Measurements from ENCODE around the gene LEP. TPM values are rescaled to one million over a fixed set of nuclear protein-coding genes. Genes with fewer than 3 reads are reported as not detected.

LEP gene
- total RNA-seq, 1 experiment from 2014 or later: not detected

DNA sequence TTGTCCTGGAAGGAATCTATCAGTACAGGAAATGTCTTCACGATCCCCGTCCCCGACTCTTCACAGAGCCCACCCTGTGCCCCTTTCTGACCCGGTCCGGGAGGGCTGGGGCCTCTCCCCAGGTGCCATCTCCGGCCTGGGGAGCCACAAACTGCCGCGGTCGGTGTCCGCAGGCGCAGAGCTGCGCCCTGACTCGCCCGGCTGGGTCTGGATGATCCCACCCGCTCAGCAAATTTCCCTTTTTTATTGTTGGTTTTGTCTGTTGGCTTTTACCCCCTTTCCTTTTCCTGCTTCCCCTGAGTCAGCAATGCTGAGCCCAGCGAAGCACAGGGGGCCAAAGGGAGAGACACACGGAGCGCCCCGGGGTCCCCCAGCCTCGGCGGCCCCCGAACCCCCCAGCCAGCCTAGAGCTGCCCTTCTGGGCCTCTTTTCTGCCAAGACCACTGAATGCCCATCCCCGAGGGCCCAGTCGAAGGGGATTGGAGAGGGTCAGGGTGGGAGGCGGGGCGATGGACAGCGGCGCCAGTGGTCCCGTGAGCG is 30.9 kb downstream of the LEP start (continued):
- TF ChIP-seq MXD4 (CRISPR knock-in tag; IDR thresholded peaks at IDR 0.05; ENCODE audit: borderline replicate concordance): no peak
- TF ChIP-seq, protein P1, sequence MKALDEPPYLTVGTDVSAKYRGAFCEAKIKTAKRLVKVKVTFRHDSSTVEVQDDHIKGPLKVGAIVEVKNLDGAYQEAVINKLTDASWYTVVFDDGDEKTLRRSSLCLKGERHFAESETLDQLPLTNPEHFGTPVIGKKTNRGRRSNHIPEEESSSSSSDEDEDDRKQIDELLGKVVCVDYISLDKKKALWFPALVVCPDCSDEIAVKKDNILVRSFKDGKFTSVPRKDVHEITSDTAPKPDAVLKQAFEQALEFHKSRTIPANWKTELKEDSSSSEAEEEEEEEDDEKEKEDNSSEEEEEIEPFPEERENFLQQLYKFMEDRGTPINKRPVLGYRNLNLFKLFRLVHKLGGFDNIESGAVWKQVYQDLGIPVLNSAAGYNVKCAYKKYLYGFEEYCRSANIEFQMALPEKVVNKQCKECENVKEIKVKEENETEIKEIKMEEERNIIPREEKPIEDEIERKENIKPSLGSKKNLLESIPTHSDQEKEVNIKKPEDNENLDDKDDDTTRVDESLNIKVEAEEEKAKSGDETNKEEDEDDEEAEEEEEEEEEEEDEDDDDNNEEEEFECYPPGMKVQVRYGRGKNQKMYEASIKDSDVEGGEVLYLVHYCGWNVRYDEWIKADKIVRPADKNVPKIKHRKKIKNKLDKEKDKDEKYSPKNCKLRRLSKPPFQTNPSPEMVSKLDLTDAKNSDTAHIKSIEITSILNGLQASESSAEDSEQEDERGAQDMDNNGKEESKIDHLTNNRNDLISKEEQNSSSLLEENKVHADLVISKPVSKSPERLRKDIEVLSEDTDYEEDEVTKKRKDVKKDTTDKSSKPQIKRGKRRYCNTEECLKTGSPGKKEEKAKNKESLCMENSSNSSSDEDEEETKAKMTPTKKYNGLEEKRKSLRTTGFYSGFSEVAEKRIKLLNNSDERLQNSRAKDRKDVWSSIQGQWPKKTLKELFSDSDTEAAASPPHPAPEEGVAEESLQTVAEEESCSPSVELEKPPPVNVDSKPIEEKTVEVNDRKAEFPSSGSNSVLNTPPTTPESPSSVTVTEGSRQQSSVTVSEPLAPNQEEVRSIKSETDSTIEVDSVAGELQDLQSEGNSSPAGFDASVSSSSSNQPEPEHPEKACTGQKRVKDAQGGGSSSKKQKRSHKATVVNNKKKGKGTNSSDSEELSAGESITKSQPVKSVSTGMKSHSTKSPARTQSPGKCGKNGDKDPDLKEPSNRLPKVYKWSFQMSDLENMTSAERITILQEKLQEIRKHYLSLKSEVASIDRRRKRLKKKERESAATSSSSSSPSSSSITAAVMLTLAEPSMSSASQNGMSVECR (CRISPR knock-in tag; IDR thresholded peaks at IDR 0.05; ENCODE audit: borderline replicate concordance): no peak
- TF ChIP-seq, protein P2, sequence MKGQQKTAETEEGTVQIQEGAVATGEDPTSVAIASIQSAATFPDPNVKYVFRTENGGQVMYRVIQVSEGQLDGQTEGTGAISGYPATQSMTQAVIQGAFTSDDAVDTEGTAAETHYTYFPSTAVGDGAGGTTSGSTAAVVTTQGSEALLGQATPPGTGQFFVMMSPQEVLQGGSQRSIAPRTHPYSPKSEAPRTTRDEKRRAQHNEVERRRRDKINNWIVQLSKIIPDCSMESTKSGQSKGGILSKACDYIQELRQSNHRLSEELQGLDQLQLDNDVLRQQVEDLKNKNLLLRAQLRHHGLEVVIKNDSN (CRISPR knock-in tag; IDR thresholded peaks at IDR 0.05): no peak
- TF ChIP-seq, protein P3, sequence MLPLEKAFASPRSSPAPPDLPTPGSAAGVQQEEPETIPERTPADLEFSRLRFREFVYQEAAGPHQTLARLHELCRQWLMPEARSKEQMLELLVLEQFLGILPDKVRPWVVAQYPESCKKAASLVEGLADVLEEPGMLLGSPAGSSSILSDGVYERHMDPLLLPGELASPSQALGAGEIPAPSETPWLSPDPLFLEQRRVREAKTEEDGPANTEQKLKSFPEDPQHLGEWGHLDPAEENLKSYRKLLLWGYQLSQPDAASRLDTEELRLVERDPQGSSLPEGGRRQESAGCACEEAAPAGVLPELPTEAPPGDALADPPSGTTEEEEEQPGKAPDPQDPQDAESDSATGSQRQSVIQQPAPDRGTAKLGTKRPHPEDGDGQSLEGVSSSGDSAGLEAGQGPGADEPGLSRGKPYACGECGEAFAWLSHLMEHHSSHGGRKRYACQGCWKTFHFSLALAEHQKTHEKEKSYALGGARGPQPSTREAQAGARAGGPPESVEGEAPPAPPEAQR (CRISPR knock-in tag; IDR thresholded peaks at IDR 0.05): no peak
- TF ChIP-seq, protein P4, sequence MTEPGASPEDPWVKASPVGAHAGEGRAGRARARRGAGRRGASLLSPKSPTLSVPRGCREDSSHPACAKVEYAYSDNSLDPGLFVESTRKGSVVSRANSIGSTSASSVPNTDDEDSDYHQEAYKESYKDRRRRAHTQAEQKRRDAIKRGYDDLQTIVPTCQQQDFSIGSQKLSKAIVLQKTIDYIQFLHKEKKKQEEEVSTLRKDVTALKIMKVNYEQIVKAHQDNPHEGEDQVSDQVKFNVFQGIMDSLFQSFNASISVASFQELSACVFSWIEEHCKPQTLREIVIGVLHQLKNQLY (CRISPR knock-in tag; IDR thresholded peaks at IDR 0.05): no peak
- TF ChIP-seq EMX1 (CRISPR knock-in tag; IDR thresholded peaks at IDR 0.05): no peak
- TF ChIP-seq PRRX2 (CRISPR knock-in tag; IDR thresholded peaks at IDR 0.05): no peak
- no peak for TF ChIP-seq FOXJ3 (CRISPR knock-in tag; IDR thresholded peaks at IDR 0.05; ENCODE audit: borderline replicate concordance)
- TF ChIP-seq ZNF232 (CRISPR knock-in tag; IDR thresholded peaks at IDR 0.05): no peak
- no peak for TF ChIP-seq OVOL2 (CRISPR knock-in tag; IDR thresholded peaks at IDR 0.05; ENCODE audit: borderline replicate concordance)

DNA sequence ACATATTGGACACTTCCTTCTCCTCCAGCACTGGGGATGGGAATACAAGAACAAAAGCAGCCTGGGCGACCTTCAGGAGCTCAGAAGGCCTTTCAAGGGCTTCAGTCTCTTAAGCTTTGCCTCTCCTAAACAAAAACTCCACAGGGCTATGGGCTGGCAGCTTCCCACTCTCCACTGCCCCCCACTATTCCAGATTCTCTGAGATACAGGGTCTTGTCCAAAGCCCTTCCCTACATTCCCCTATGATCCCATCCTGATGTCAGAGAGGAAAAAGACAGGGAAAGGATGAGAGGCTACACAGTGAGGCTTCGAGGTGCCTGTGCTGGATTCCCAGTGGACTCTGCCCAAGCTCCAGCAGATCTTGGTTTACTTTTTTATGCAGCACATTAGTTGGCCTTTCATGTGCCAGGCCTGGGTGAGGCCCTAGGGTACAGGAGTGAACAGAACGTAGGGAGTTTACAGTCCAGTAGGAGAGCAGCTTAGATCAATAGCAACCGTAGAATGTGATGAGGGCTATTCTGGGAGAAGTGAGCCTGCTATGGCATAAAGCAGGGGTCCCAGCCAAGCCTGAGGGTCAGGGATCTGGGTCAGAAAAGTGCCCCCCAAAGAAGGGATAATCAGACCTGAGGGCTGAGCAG is 33.3 kb downstream of the LEP start:
- Mint-ChIP-seq H3K27ac (no peak overlapping the region), H3K4me3 (no peak overlapping the region), H3K27me3 (ENCODE audit: low read depth) (peaks cover 17% of the 10 kb centered on the region), H3K36me3 (peaks cover 6% of the 10 kb centered on the region), H3K9me3 (peaks cover 10% of the 10 kb centered on the region), H3K4me1 (peaks cover 23% of the 10 kb centered on the region)
- DNase-seq (ENCODE audit: low spot score): no peak
- ChIA-PET CTCF (interaction anchor here (0.9 kb wide), 1 partner anchor 65 kb away, joined by 3 read pairs; no protein-coding TSS in a partner anchor), POLR2A (no interaction called here)
- ATAC-seq: no peak
- TF ChIP-seq CBFB (CRISPR knock-in tag; IDR thresholded peaks at IDR 0.05; ENCODE audit: low read depth): no peak
- TF ChIP-seq, protein P5, sequence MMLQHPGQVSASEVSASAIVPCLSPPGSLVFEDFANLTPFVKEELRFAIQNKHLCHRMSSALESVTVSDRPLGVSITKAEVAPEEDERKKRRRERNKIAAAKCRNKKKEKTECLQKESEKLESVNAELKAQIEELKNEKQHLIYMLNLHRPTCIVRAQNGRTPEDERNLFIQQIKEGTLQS (CRISPR knock-in tag; conservative IDR thresholded peaks at IDR 0.05): no peak
- TF ChIP-seq RORB (CRISPR knock-in tag; IDR thresholded peaks at IDR 0.05): no peak
- no peak for TF ChIP-seq CREM (CRISPR knock-in tag; IDR thresholded peaks at IDR 0.05)
- TF ChIP-seq, protein P6, sequence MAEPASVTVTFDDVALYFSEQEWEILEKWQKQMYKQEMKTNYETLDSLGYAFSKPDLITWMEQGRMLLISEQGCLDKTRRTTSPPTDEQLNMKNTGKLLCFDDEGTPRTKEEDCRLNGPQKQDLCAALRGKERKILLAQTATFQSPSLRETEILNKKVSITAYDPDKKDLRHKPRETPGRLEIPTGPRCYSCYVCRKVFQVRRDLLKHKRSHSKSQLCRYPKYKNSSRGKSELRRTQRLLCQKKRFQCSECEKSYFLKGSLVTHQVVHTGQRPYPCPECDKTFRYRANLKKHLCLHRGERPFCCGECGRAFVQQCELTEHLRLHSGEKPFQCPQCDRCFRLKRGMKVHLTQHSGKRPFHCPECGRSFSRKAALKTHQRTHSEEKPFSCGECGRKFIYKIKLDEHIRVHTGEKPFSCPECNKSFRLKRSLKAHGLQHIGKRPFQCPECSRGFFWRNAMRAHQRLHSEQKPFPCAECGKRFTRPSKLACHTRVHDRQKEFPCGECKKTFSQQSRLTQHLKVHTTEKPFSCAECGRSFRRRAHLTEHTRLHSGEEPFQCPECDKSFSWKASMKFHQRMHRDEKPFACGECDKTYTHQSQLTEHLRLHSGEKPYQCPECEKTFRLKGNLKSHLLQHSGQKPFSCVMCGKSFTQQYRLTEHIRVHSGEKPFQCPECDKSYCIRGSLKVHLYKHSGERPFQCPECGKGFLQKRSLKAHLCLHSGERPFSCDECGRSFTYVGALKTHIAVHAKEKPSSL (CRISPR knock-in tag; conservative IDR thresholded peaks at IDR 0.05): no peak
- no peak for TF ChIP-seq NR2C2 (CRISPR knock-in tag; IDR thresholded peaks at IDR 0.05)
- no peak for TF ChIP-seq ZNF671 (CRISPR knock-in tag; IDR thresholded peaks at IDR 0.05)
- TF ChIP-seq TCF7 (CRISPR knock-in tag; IDR thresholded peaks at IDR 0.05; ENCODE audit: low read depth): no peak
- TF ChIP-seq NFATC4 (CRISPR knock-in tag; IDR thresholded peaks at IDR 0.05): no peak
- TF ChIP-seq, protein P3 (CRISPR knock-in tag; IDR thresholded peaks at IDR 0.05): no peak
- no peak for TF ChIP-seq MYBL2 (CRISPR knock-in tag; IDR thresholded peaks at IDR 0.05)
- TF ChIP-seq, protein P7, sequence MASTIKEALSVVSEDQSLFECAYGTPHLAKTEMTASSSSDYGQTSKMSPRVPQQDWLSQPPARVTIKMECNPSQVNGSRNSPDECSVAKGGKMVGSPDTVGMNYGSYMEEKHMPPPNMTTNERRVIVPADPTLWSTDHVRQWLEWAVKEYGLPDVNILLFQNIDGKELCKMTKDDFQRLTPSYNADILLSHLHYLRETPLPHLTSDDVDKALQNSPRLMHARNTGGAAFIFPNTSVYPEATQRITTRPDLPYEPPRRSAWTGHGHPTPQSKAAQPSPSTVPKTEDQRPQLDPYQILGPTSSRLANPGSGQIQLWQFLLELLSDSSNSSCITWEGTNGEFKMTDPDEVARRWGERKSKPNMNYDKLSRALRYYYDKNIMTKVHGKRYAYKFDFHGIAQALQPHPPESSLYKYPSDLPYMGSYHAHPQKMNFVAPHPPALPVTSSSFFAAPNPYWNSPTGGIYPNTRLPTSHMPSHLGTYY (CRISPR knock-in tag; IDR thresholded peaks at IDR 0.05): no peak
- no peak for TF ChIP-seq CREB1 (CRISPR knock-in tag; IDR thresholded peaks at IDR 0.05)
- TF ChIP-seq TEAD4 (CRISPR knock-in tag; IDR thresholded peaks at IDR 0.05): no peak
- TF ChIP-seq ZNF396 (CRISPR knock-in tag; IDR thresholded peaks at IDR 0.05; ENCODE audit: borderline replicate concordance): no peak
- no peak for TF ChIP-seq ESRRA (CRISPR knock-in tag; IDR thresholded peaks at IDR 0.05; ENCODE audit: borderline replicate concordance)

All from WTC11 (cell line).